ENCODE data around the gene TNFAIP1.
A peak's percentile ranks its signal among the peaks of the same experiment; 100 is the strongest.
"Not testable (repeated sequence)": the region's sequence is repeated elsewhere in the genome, so short reads cannot be mapped to it uniquely, and the experiment has no call there.

Gene TNFAIP1

GRCh38 chr17:28320215-28321061 is 15.1 kb upstream of the TNFAIP1 start:
- peak in 1 of 42 donors; percentile 22 for DNase-seq
- intact Hi-C loops (cut with DNase I) = no loop called here

GRCh38 chr17:28324267-28324745 is 11.3 kb upstream of the TNFAIP1 start:
- intact Hi-C loops (cut with DNase I) = no loop called here
- peak in 1 of 42 donors; percentile 11 for DNase-seq

GRCh38 chr17:28324781-28325180 is 10.8 kb upstream of the TNFAIP1 start:
- no peak for DNase-seq
- intact Hi-C loops (cut with DNase I) = no loop called here

- intact Hi-C loops (cut with DNase I) = no loop called here
- DNase-seq = peak in 1 of 42 donors; percentile 14
Measured at GRCh38 chr17:28325211-28325610, 10.3 kb upstream of the TNFAIP1 start.

- DNase-seq = peak in 1 of 42 donors; percentile 11
- intact Hi-C loops (cut with DNase I) = no loop called here
Measured at GRCh38 chr17:28326114-28326513, 9.4 kb upstream of the TNFAIP1 start.

- DNase-seq = peak in 1 of 42 donors; percentile 11
- intact Hi-C loops (cut with DNase I) = no loop called here
Measured at GRCh38 chr17:28327031-28327607, 8.4 kb upstream of the TNFAIP1 start.

- intact Hi-C loops (cut with DNase I) = no loop called here
- DNase-seq = peak in 1 of 42 donors; percentile 2
Measured at GRCh38 chr17:28327709-28328108, 7.9 kb upstream of the TNFAIP1 start.

GRCh38 chr17:28328325-28328724 is 7.2 kb upstream of the TNFAIP1 start:
- intact Hi-C loops (cut with DNase I) = no loop called here

GRCh38 chr17:28330671-28331070 is 4.9 kb upstream of the TNFAIP1 start:
- intact Hi-C loops (cut with DNase I) = no loop called here

More at GRCh38 chr17:28328325-28328724, 7.2 kb upstream of the TNFAIP1 start:
- peak in 2 of 42 donors; percentile 7 to 11 for DNase-seq

GRCh38 chr17:28331891-28332420 is 3.6 kb upstream of the TNFAIP1 start:
- no peak for DNase-seq
- intact Hi-C loops (cut with DNase I) = no loop called here

More at GRCh38 chr17:28330671-28331070, 4.9 kb upstream of the TNFAIP1 start:
- DNase-seq = no peak

- DNase-seq = no peak
- intact Hi-C loops (cut with DNase I) = no loop called here
Measured at GRCh38 chr17:28333083-28333746, 2.3 kb upstream of the TNFAIP1 start.

GRCh38 chr17:28334171-28334570 is 1.4 kb upstream of the TNFAIP1 start:
- peak in 1 of 42 donors; percentile 10 for DNase-seq
- intact Hi-C loops (cut with DNase I) = no loop called here

GRCh38 chr17:28334666-28335200 is 828 bp upstream of the TNFAIP1 start:
- peak in 3 of 42 donors; percentile 9 to 25 (median 19) for DNase-seq
- intact Hi-C loops (cut with DNase I) = loop anchor here (1.0 kb wide), 1 partner anchor 23 kb away; the partner anchor contains the start of gene POLDIP2

GRCh38 chr17:28335959-28336871 is 654 bp downstream of the TNFAIP1 start:
- intact Hi-C loops (cut with DNase I) = loop anchor here (1.0 kb wide), 1 partner anchor 21 kb away; the partner anchor contains the start of gene POLDIP2
- peak in 37 of 42 donors; percentile 8 to 79 (median 49) for DNase-seq

- DNase-seq = no peak
- intact Hi-C loops (cut with DNase I) = no loop called here
Measured at GRCh38 chr17:28338056-28338768, 2.7 kb downstream of the TNFAIP1 start.

GRCh38 chr17:28338769-28339212 is 3.2 kb downstream of the TNFAIP1 start:
- DNase-seq; intact Hi-C loops (cut with DNase I): not testable (repeated sequence)

- no peak for DNase-seq
- intact Hi-C loops (cut with DNase I) = no loop called here
Measured at GRCh38 chr17:28339431-28339830, 3.9 kb downstream of the TNFAIP1 start.

Measured in head of caudate nucleus (tissue), 42 donors.